Spinal cord (tissue), 10 donors: ENCODE results near the gene ZNF385B. TPM values are rescaled to one million over a fixed set of nuclear protein-coding genes. Genes with fewer than 3 reads are reported as not detected.

ENCODE experiments used
- DNase-seq, 6 donors: peaks; one replicate each; pipeline versions ENCODE4 v3.0.0 to v3.0.0-alpha.2; 2013 to 2015; ENCODE audit warnings: low spot score in 6 of 6, low read depth in 4 of 6
- H3K27ac ChIP-seq: one replicate; pipeline ENCODE4 v1.5.1; 2013; ENCODE audit warnings: low read depth, low read length, control low read depth
- H3K27me3 ChIP-seq: one replicate; pipeline ENCODE4 v1.6.1; 2013; ENCODE audit warnings: low read length; ENCODE audit not compliant: control insufficient read depth, insufficient read depth
- H3K36me3 ChIP-seq: one replicate; pipeline ENCODE4 v1.6.1; 2013; ENCODE audit warnings: low read length; ENCODE audit not compliant: control insufficient read depth, insufficient read depth
- H3K4me1 ChIP-seq: one replicate; pipeline ENCODE4 v1.6.1; 2013; ENCODE audit warnings: low read length; ENCODE audit not compliant: control insufficient read depth, insufficient read depth
- H3K4me3 ChIP-seq: one replicate; pipeline ENCODE4 v1.5.1; 2013; ENCODE audit warnings: low read depth, low read length, control low read depth
- H3K9me3 ChIP-seq: one replicate; pipeline ENCODE4 v1.6.1; 2013; ENCODE audit warnings: low read length; ENCODE audit not compliant: control insufficient read depth, insufficient read depth
- WGBS: methylation state at CpG from one replicate; pipeline ENCODE4 v1.1.5; 2013; ENCODE audit warnings: missing lambda C conversion rate; ENCODE audit not compliant: insufficient coverage; 5-methylcytosine and 5-hydroxymethylcytosine counted together
- polyA plus RNA-seq, 2 donors: library from polyadenylated mRNA; unstranded; fragments of 120-200 nt; gene quantifications; one replicate each; pipeline ENCODE4 v1.2.1, GENCODE V29; 2013; ENCODE audit not compliant: insufficient read length in 2 of 2
- total RNA-seq, 2 donors: library from RNA; depleted of rRNA in 1 of 2; stranded (reverse); fragments of 120-200 nt in 1 of 2; fragments of >200 nt in 1 of 2; gene quantifications; one replicate each; pipeline versions ENCODE4 v1.2.3 to v1.2.4, GENCODE V29; 2013 to 2014
- donor health status: healthy.

Gene ZNF385B
- total and polyA plus RNA-seq, 4 donors, result 4.4 to 8.6 (median 5.4) TPM

DNA sequence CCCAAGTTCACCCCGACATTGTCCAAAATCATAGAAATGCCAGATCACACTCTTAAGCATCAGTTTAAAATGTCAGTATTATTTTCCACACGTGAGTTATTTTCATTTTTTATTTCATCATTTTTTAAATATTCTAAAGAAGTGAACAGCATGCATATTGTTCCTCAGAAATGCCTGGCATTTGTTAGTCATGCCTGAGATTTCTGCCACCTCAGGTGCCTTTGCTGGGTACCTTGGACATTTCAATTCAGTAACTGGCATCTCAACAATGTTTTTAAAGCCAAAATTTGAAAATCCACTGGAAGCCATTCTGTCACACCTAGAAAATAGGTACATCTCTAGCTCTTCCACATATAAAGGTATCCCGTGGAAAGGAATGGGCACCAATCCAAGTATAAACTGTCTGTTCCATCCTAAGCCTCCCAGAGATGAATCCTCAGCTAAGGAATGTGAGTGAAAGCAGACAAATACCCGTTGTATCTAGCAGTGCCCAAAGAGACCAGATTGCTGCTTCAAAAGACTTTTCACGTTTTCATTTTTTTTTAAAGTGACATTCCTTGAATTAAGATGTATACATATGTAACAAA, 159.8 kb downstream of the ZNF385B start:
- Histone ChIP-seq H3K27ac (no peak overlapping the region), H3K4me3 (no peak overlapping the region), H3K9me3 (no peaks in the 10 kb centered on the region), H3K36me3 (no peaks in the 10 kb centered on the region), H3K4me1 (no peaks in the 10 kb centered on the region), H3K27me3 (no peaks in the 10 kb centered on the region)
- DNase-seq, result no peak
- no CpG with 5 or more reads among the region's 5 CpGs for WGBS

GRCh38 chr2:179695486-179695885, 165.9 kb downstream of the ZNF385B start:
- no CpG with 5 or more reads among the region's 1 CpG for WGBS
- Histone ChIP-seq H3K27ac (no peak overlapping the region), H3K4me3 (no peak overlapping the region), H3K4me1 (no peaks in the 10 kb centered on the region), H3K9me3 (peaks cover 1% of the 10 kb centered on the region), H3K36me3 (no peaks in the 10 kb centered on the region), H3K27me3 (no peaks in the 10 kb centered on the region)
- DNase-seq, result no peak

DNA sequence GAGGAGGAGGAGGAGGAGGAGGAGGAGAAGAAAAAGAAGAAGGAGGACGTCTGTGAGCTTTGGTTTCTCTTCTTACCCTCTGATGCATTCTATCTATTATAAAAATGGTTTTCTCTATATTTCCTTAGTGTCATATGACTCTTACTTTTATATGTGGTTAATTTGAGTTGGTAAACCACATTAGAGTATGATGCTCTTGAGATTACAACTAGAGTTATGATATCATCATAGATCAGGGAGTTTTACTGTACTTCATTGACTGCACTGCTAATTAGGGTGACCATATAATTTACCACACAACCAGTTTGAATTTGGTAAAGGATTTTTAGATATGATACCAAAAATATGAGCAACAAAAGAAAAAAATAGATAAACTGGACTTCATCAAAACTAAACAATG, 166.4 kb downstream of the ZNF385B start:
- no peaks in the 10 kb centered on the region for H3K36me3 ChIP-seq
- no peaks in the 10 kb centered on the region for H3K27me3 ChIP-seq
- H3K9me3 ChIP-seq, result peaks cover 1% of the 10 kb centered on the region
- no peak for DNase-seq
- H3K4me3 ChIP-seq, result no peak overlapping the region
- no peak overlapping the region for H3K27ac ChIP-seq
- WGBS, result no CpG with 5 or more reads among the region's 1 CpG
- H3K4me1 ChIP-seq, result no peaks in the 10 kb centered on the region

GRCh38 chr2:179692610-179693009, 168.8 kb downstream of the ZNF385B start:
- peaks cover 1% of the 10 kb centered on the region for H3K9me3 ChIP-seq
- no CpG with 5 or more reads among the region's 1 CpG for WGBS
- no peak for DNase-seq
- no peaks in the 10 kb centered on the region for H3K36me3 ChIP-seq
- no peak overlapping the region for H3K27ac ChIP-seq
- no peaks in the 10 kb centered on the region for H3K27me3 ChIP-seq
- no peaks in the 10 kb centered on the region for H3K4me1 ChIP-seq
- no peak overlapping the region for H3K4me3 ChIP-seq

GRCh38 chr2:179692043-179692442, 169.4 kb downstream of the ZNF385B start:
- no peak for DNase-seq
- no peak overlapping the region for H3K27ac ChIP-seq
- no peaks in the 10 kb centered on the region for H3K4me1 ChIP-seq
- no peaks in the 10 kb centered on the region for H3K36me3 ChIP-seq
- peaks cover 1% of the 10 kb centered on the region for H3K9me3 ChIP-seq
- no CpG with 5 or more reads among the region's 1 CpG for WGBS
- no peaks in the 10 kb centered on the region for H3K27me3 ChIP-seq
- no peak overlapping the region for H3K4me3 ChIP-seq

- Histone ChIP-seq H3K36me3 (no peaks in the 10 kb centered on the region), H3K27ac (no peak overlapping the region), H3K27me3 (no peaks in the 10 kb centered on the region), H3K4me3 (no peak overlapping the region), H3K4me1 (no peaks in the 10 kb centered on the region), H3K9me3 (peaks cover 1% of the 10 kb centered on the region)
- no peak for DNase-seq
- WGBS, result no CpG with 5 or more reads among the region's 3 CpGs
Observed at GRCh38 chr2:179691235-179691634, 170.2 kb downstream of the ZNF385B start.

DNA sequence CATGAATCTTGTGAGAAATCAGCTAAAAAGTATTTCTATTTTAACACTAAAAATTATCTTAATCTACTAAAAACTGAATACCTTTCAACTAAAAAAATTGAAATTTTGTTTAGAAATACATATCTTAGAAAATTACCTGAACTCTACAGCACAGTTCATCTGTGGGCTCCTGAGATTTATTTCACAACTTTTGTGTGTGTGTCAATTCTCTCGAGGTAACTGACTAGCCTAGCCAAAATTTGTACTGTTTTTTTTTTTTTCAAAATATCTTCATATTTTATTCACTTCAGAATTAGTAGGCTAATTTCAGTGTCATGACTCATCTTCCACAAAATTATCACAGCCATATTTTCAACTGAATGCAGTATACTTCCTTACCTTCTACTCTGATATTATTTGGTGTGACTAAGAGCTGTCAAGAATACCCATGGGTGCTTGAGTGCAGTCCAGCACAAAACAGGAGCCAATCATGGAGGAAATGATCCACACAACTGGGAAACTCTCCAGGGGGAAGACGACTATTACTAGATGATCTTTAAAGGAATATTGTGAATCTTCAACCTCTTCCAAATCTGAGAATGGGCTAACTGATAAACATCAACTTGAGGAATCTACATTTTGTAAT, 174.6 kb downstream of the ZNF385B start:
- no peak overlapping the region for H3K4me3 ChIP-seq
- H3K36me3 ChIP-seq, result no peaks in the 10 kb centered on the region
- H3K27me3 ChIP-seq, result no peaks in the 10 kb centered on the region
- no peak for DNase-seq
- H3K9me3 ChIP-seq, result no peaks in the 10 kb centered on the region
- WGBS, result 100% methylated on average over 1 of the region's 2 CpGs
- no peaks in the 10 kb centered on the region for H3K4me1 ChIP-seq
- no peak overlapping the region for H3K27ac ChIP-seq

DNA sequence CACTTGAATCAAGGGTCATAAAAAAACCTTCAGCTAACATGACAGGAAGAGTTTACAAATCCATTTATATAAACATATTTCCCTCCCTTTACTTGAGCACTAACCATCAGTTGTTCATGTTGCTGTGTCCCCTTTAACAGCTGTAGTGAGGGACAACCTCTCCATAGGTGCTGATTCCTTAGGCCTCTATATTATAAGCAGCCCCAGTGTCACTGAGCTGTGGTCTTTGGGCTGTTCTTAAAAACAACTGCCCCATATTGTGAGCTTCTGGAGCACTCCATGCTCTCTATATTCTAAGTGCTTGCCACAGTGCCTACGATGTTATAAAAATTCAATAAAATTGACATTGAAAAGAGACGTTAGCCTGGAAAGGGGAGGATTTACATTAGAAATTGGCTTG, 175.3 kb downstream of the ZNF385B start:
- H3K4me1 ChIP-seq, result no peaks in the 10 kb centered on the region
- H3K4me3 ChIP-seq, result no peak overlapping the region
- no peak for DNase-seq
- H3K27me3 ChIP-seq, result no peaks in the 10 kb centered on the region
- no peak overlapping the region for H3K27ac ChIP-seq
- no peaks in the 10 kb centered on the region for H3K36me3 ChIP-seq
- no peaks in the 10 kb centered on the region for H3K9me3 ChIP-seq
- WGBS, result no CpG with 5 or more reads among the region's 2 CpGs

DNA sequence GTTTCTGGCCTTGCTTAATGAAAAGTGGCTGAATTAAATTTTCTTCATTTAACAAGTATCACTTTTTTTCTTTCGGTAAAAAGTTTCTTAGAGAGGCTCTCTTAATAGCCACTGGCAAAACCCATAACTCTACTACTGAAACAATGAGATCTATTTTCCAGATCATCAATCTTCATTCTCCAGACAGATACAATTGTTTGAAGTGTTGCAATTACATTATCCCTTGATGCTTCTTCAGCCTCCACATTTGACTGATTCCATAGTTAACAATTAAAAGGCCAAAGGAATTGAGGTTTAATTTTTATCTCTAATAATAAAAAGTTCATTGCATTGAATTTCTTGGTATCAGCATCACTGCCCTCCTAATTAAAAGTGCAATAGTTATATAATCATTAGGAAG, 176.3 kb downstream of the ZNF385B start:
- no CpG with 5 or more reads among the region's 1 CpG for whole genome bisulfite sequencing
- Histone ChIP-seq H3K4me3 (no peak overlapping the region), H3K27ac (no peak overlapping the region), H3K9me3 (no peaks in the 10 kb centered on the region), H3K36me3 (no peaks in the 10 kb centered on the region), H3K27me3 (no peaks in the 10 kb centered on the region), H3K4me1 (no peaks in the 10 kb centered on the region)
- peak in 1 of 6 donors; percentile 53 for DNase-seq

GRCh38 chr2:179682756-179683155, 178.7 kb downstream of the ZNF385B start:
- H3K9me3 ChIP-seq, result no peaks in the 10 kb centered on the region
- H3K27me3 ChIP-seq, result no peaks in the 10 kb centered on the region
- 90% methylated on average over 2 of the region's 5 CpGs for WGBS
- no peaks in the 10 kb centered on the region for H3K4me1 ChIP-seq
- no peak overlapping the region for H3K4me3 ChIP-seq
- no peak for DNase-seq
- no peak overlapping the region for H3K27ac ChIP-seq
- H3K36me3 ChIP-seq, result no peaks in the 10 kb centered on the region
